ENCODE results near the gene ADORA2B.
"Not testable (repeated sequence)": the region's sequence is repeated elsewhere in the genome, so short reads cannot be mapped to it uniquely, and the experiment has no call there.

GRCh38 chr17:15911701-15912100, 33.2 kb upstream of the ADORA2B start:
- not testable (repeated sequence) for TF ChIP-seq EZH2 (IDR thresholded peaks at IDR 0.05; ENCODE audit: insufficient read depth, poor library complexity, severe bottlenecking); EZH2phosphoT487 (IDR thresholded peaks at IDR 0.05; ENCODE audit: insufficient read depth, low read depth)

All from GM23248 (cell line).